Neural cell (in vitro differentiated cells): ENCODE results near the gene SOX18. TPM values are rescaled to one million over a fixed set of nuclear protein-coding genes. Genes with fewer than 3 reads are reported as not detected.

Source experiments
- H2AFZ ChIP-seq: fragments of 200-600, 300-800 bp; sonication (generic), shearing (Covaris generic); 2 replicates; pipeline ENCODE4 v1.6.0; 2014; ENCODE audit warnings: low read depth, mild to moderate bottlenecking, antibody characterized with exemption, low read length, moderate library complexity
- H3F3A ChIP-seq: fragments of 200-600 bp; shearing (Covaris generic); 2 replicates; pipeline ENCODE4 v1.6.1; 2016; ENCODE audit warnings: mild to moderate bottlenecking, moderate library complexity, mixed read lengths, antibody characterized with exemption, low read length; ENCODE audit not compliant: insufficient read depth, poor library complexity, severe bottlenecking
- H3K27ac ChIP-seq: fragments of 200-600, 300-800 bp; sonication (generic), shearing (Covaris generic); 2 replicates; pipeline ENCODE4 v1.5.1; 2014; ENCODE audit warnings: mild to moderate bottlenecking, low read length, moderate library complexity
- H3K27me3 ChIP-seq: fragments of 300-800, 200-600 bp; sonication (generic), shearing (Covaris generic); 2 replicates; pipeline ENCODE4 v1.6.0; 2014; ENCODE audit warnings: mild to moderate bottlenecking, low read depth, low read length, moderate library complexity; ENCODE audit not compliant: insufficient read depth
- H3K36me3 ChIP-seq: fragments of 300-800, 200-600 bp; sonication (generic), shearing (Covaris generic); 2 replicates; pipeline ENCODE4 v1.5.1; 2014; ENCODE audit warnings: mild to moderate bottlenecking, antibody characterized with exemption, low read length, moderate library complexity; ENCODE audit not compliant: insufficient read depth
- H3K4me2 ChIP-seq: fragments of 300-800, 200-600 bp; sonication (generic), shearing (Covaris generic); 2 replicates; pipeline ENCODE4 v1.6.0; 2014; ENCODE audit warnings: mild to moderate bottlenecking, low read length
- H3K4me3 ChIP-seq: fragments of 300-800, 200-600 bp; sonication (generic), shearing (Covaris generic); 2 replicates; pipeline ENCODE4 v1.5.1; 2014; ENCODE audit warnings: mild to moderate bottlenecking, low read length, moderate library complexity
- H3K79me2 ChIP-seq: fragments of 200-600 bp; shearing (Covaris generic); replicated peaks from 2 replicates; pipeline ENCODE4 v1.6.0; 2014; ENCODE audit warnings: mild to moderate bottlenecking, low read length, moderate library complexity; ENCODE audit not compliant: insufficient read depth
- H3K9ac ChIP-seq: fragments of 300-800, 200-600 bp; sonication (generic), shearing (Covaris generic); 2 replicates; pipeline ENCODE4 v1.6.1; 2016; ENCODE audit warnings: mild to moderate bottlenecking, low read length, mixed read lengths
- H3K9me2 ChIP-seq: fragments of 200-600 bp; shearing (Covaris generic); 2 replicates; pipeline ENCODE4 v1.6.1; 2016; ENCODE audit warnings: mild to moderate bottlenecking, low read length, mixed read lengths; ENCODE audit not compliant: insufficient read depth
- H3K9me3 ChIP-seq: fragments of 200-600, 300-800 bp; sonication (generic), shearing (Covaris generic); 2 replicates; pipeline ENCODE4 v1.6.1; 2016; ENCODE audit warnings: mild to moderate bottlenecking, mixed run types, low read length, moderate library complexity, mixed read lengths
- H4K20me1 ChIP-seq: fragments of 200-600 bp; shearing (Covaris generic); 2 replicates; pipeline ENCODE4 v1.6.1; 2016; ENCODE audit warnings: mild to moderate bottlenecking, mixed run types; ENCODE audit not compliant: insufficient read depth
- CTCF ChIP-seq: fragments of 450-650 bp; IDR thresholded peaks from 2 replicates; pipeline ENCODE4 v1.5.1; 2014; ENCODE audit warnings: antibody characterized with exemption, mild to moderate bottlenecking, moderate library complexity; ENCODE audit not compliant: poor library complexity, severe bottlenecking
- EP300 ChIP-seq: fragments of 450-650 bp; conservative IDR thresholded peaks from 2 replicates; pipeline ENCODE4 v1.6.1; 2014; ENCODE audit warnings: antibody characterized with exemption, mild to moderate bottlenecking, moderate library complexity; ENCODE audit not compliant: poor library complexity, severe bottlenecking
- EZH2 ChIP-seq: fragments of 200-600, 300-800 bp; shearing (Covaris generic), sonication (generic); IDR thresholded peaks from 2 replicates; pipeline ENCODE4 v1.6.1; 2014; ENCODE audit warnings: antibody characterized with exemption, low read length, borderline replicate concordance, mild to moderate bottlenecking; ENCODE audit not compliant: insufficient read depth, poor library complexity, severe bottlenecking
- MXI1 ChIP-seq: fragments of 450-650 bp; conservative IDR thresholded peaks from 2 replicates; pipeline ENCODE4 v1.6.1; 2014; ENCODE audit warnings: antibody characterized with exemption, mild to moderate bottlenecking; ENCODE audit not compliant: poor library complexity, severe bottlenecking
- POLR2AphosphoS5 ChIP-seq: IDR thresholded peaks from 2 replicates; pipeline ENCODE4 v1.6.1; 2012
- RAD21 ChIP-seq: fragments of 450-650 bp; conservative IDR thresholded peaks from 2 replicates; pipeline ENCODE4 v1.6.1; 2014; ENCODE audit warnings: antibody characterized with exemption, mild to moderate bottlenecking, moderate library complexity
- REST ChIP-seq: IDR thresholded peaks from 2 replicates; pipeline ENCODE4 v1.6.1; 2012; ENCODE audit warnings: borderline replicate concordance
- SMC3 ChIP-seq: fragments of 450-650 bp; conservative IDR thresholded peaks from 2 replicates; pipeline ENCODE4 v1.6.1; 2014; ENCODE audit warnings: antibody characterized with exemption, mild to moderate bottlenecking, moderate library complexity; ENCODE audit not compliant: poor library complexity
- TAF1 ChIP-seq: IDR thresholded peaks from 2 replicates; pipeline ENCODE4 v1.6.1; 2012; ENCODE audit warnings: low read depth
- polyA plus RNA-seq: library from polyadenylated mRNA; depleted of rRNA; stranded (reverse); fragments of >200 nt; gene quantifications from 2 replicates; pipeline ENCODE4 v1.2.3, GENCODE V29; 2014

The SOX18 gene
- polyA plus RNA-seq, 1 donor from 2014 or later = 0.12 TPM

- Histone ChIP-seq H3K9ac (no peak overlapping the region), H3K9me3 (no peaks in the 10 kb centered on the region), H3K27me3 (peaks cover 5% of the 10 kb centered on the region), H3K4me2 (no peak overlapping the region), H3K36me3 (no peaks in the 10 kb centered on the region), H3K9me2 (no peaks in the 10 kb centered on the region), H3K79me2 (no peaks in the 10 kb centered on the region), H3K27ac (no peak overlapping the region), H2AFZ (no peak overlapping the region), H3F3A (no peaks in the 10 kb centered on the region), H3K4me3 (no peak overlapping the region), H4K20me1 (no peaks in the 10 kb centered on the region)
- TF ChIP-seq REST = no peak
- no peak for TF ChIP-seq POLR2AphosphoS5
- no peak for TF ChIP-seq EZH2
- no peak for TF ChIP-seq RAD21
- TF ChIP-seq CTCF = no peak
- no peak for TF ChIP-seq TAF1
- TF ChIP-seq EP300 = no peak
- TF ChIP-seq MXI1 = no peak
- TF ChIP-seq SMC3 = no peak
These were observed 27.7 kb upstream of the SOX18 start for GRCh38 chr20:64077094-64077493.

GRCh38 chr20:64076061-64076997 lies 26.9 kb upstream of the SOX18 start:
- H3F3A ChIP-seq = no peaks in the 10 kb centered on the region
- H3K9ac ChIP-seq = no peak overlapping the region
- H3K27me3 ChIP-seq = peaks cover 5% of the 10 kb centered on the region
- no peak overlapping the region for H3K27ac ChIP-seq
- H3K9me3 ChIP-seq = no peaks in the 10 kb centered on the region
- TF ChIP-seq EP300 (no peak), POLR2AphosphoS5 (no peak), MXI1 (no peak), EZH2 (no peak), CTCF (no peak), RAD21 (no peak), SMC3 (no peak), REST (no peak), TAF1 (no peak)
- no peaks in the 10 kb centered on the region for H4K20me1 ChIP-seq
- no peak overlapping the region for H2AFZ ChIP-seq
- no peak overlapping the region for H3K4me3 ChIP-seq
- H3K4me2 ChIP-seq = no peak overlapping the region
- H3K9me2 ChIP-seq = no peaks in the 10 kb centered on the region
- no peaks in the 10 kb centered on the region for H3K36me3 ChIP-seq
- no peaks in the 10 kb centered on the region for H3K79me2 ChIP-seq
